HFFc6 (cell line): ENCODE data around the gene ANKMY1. TPM values are rescaled to one million over a fixed set of nuclear protein-coding genes. Genes with fewer than 3 reads are reported as not detected.

Source experiments
- DNase-seq: peaks from one replicate; pipeline ENCODE4 v3.0.0-alpha.2; 2018
- H3K27ac Mint-ChIP-seq: 2 replicates; pipeline ENCODE4 v1.8.0; 2020; ENCODE audit warnings: mild to moderate bottlenecking, mixed read lengths
- H3K27me3 Mint-ChIP-seq: 2 replicates; pipeline ENCODE4 v1.8.0; 2021; ENCODE audit warnings: mild to moderate bottlenecking, moderate library complexity, mixed read lengths; ENCODE audit not compliant: insufficient read depth
- H3K36me3 Mint-ChIP-seq: 2 replicates; pipeline ENCODE4 v1.8.0; 2021; ENCODE audit warnings: low read depth, mixed read lengths
- H3K4me1 Mint-ChIP-seq: 2 replicates; pipeline ENCODE4 v1.8.0; 2020; ENCODE audit warnings: low read depth, mixed read lengths
- H3K4me3 Mint-ChIP-seq: 2 replicates; pipeline ENCODE4 v1.8.0; 2020; ENCODE audit warnings: mild to moderate bottlenecking, moderate library complexity, mixed read lengths
- H3K9me3 Mint-ChIP-seq: 2 replicates; pipeline ENCODE4 v1.8.0; 2020; ENCODE audit warnings: mild to moderate bottlenecking, mixed read lengths
- CTCF ChIP-seq: fragments of 200-600 bp; sonication (generic); IDR thresholded peaks from 2 replicates; pipeline ENCODE4 v1.5.0; 2021; ENCODE audit warnings: antibody characterized with exemption, mild to moderate bottlenecking
- total RNA-seq, 6 experiments: library from RNA; stranded (reverse); fragmentation: NEBNext Ultra II Directional; extraction: Animal tissue kit (Norgen Biotek cat#: 25700); gene quantifications; 2 replicates in 1 of 6; 3 replicates in 5 of 6; pipeline ENCODE4 v1.2.3, GENCODE V29; 2021

ANKMY1 gene
- total RNA-seq, 6 experiments from 2014 or later = 4.4 to 5.6 (median 5.2) TPM

- Mint-ChIP-seq H3K4me3 (no peak overlapping the region), H3K4me1 (peaks cover 7% of the 10 kb centered on the region), H3K36me3 (no peaks in the 10 kb centered on the region), H3K27ac (no peak overlapping the region), H3K27me3 (no peaks in the 10 kb centered on the region), H3K9me3 (no peaks in the 10 kb centered on the region)
- DNase-seq = no peak
- TF ChIP-seq CTCF = no peak
These were observed 48.8 kb downstream of the ANKMY1 start for GRCh38 chr2:240508832-240509545.

GRCh38 chr2:240507778-240508251 lies 50.0 kb downstream of the ANKMY1 start:
- TF ChIP-seq CTCF = no peak
- no peak for DNase-seq
- Mint-ChIP-seq H3K4me1 (no peaks in the 10 kb centered on the region), H3K36me3 (no peaks in the 10 kb centered on the region), H3K4me3 (no peak overlapping the region), H3K27me3 (no peaks in the 10 kb centered on the region), H3K27ac (no peak overlapping the region), H3K9me3 (no peaks in the 10 kb centered on the region)

GRCh38 chr2:240507060-240507777 lies 50.6 kb downstream of the ANKMY1 start:
- no peak for DNase-seq
- Mint-ChIP-seq H3K9me3 (no peaks in the 10 kb centered on the region), H3K36me3 (no peaks in the 10 kb centered on the region), H3K4me1 (no peaks in the 10 kb centered on the region), H3K27ac (no peak overlapping the region), H3K27me3 (no peaks in the 10 kb centered on the region), H3K4me3 (no peak overlapping the region)
- no peak for TF ChIP-seq CTCF

- H3K4me3 Mint-ChIP-seq = no peak overlapping the region
- no peaks in the 10 kb centered on the region for H3K4me1 Mint-ChIP-seq
- H3K27me3 Mint-ChIP-seq = no peaks in the 10 kb centered on the region
- no peaks in the 10 kb centered on the region for H3K9me3 Mint-ChIP-seq
- no peak for DNase-seq
- H3K27ac Mint-ChIP-seq = no peak overlapping the region
- no peak for TF ChIP-seq CTCF
- H3K36me3 Mint-ChIP-seq = no peaks in the 10 kb centered on the region
These were observed 51.3 kb downstream of the ANKMY1 start for GRCh38 chr2:240506406-240507059.

- no peak for TF ChIP-seq CTCF
- no peak overlapping the region for H3K27ac Mint-ChIP-seq
- H3K27me3 Mint-ChIP-seq = no peaks in the 10 kb centered on the region
- no peaks in the 10 kb centered on the region for H3K4me1 Mint-ChIP-seq
- H3K9me3 Mint-ChIP-seq = no peaks in the 10 kb centered on the region
- H3K36me3 Mint-ChIP-seq = no peaks in the 10 kb centered on the region
- H3K4me3 Mint-ChIP-seq = no peak overlapping the region
- no peak for DNase-seq
These were observed 51.9 kb downstream of the ANKMY1 start for GRCh38 chr2:240505910-240506309.
